NOMO-1 treated with DMSO at 0.1 percent for 48 hours (cell line): ENCODE results near the gene ZNHIT6.
"Not testable (repeated sequence)": the region's sequence is repeated elsewhere in the genome, so short reads cannot be mapped to it uniquely, and the experiment has no call there.

Experiments
- DNase-seq: peaks from one replicate; lab custom pipeline; 2025; ENCODE audit not compliant: unreplicated experiment; lab: John Stamatoyannopoulos, UW

The ZNHIT6 gene

GRCh38 chr1:85672031-85672660 is 36.1 kb downstream of the ZNHIT6 start:
- no peak for DNase-seq

GRCh38 chr1:85665932-85666331 is 42.3 kb downstream of the ZNHIT6 start:
- no peak for DNase-seq

DNA sequence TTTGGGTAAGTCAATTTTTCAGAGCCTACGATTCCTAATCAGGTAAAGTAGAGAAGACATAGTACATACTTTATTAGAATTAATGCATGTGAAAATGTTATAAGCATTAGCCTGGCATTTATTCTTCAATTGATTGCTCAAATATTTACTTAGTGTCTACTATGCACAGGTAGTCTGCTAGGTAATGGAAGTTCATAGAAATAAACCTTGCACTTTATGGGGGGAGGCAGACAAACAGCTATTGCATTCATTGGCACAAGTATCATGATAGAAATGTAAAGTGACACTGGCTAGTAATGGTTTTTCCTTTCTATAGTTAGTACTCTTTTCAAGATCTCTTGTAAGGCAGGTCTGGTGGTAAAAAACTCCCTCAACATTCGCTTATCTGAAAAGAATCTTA is 44.9 kb downstream of the ZNHIT6 start:
- DNase-seq = no peak

DNA sequence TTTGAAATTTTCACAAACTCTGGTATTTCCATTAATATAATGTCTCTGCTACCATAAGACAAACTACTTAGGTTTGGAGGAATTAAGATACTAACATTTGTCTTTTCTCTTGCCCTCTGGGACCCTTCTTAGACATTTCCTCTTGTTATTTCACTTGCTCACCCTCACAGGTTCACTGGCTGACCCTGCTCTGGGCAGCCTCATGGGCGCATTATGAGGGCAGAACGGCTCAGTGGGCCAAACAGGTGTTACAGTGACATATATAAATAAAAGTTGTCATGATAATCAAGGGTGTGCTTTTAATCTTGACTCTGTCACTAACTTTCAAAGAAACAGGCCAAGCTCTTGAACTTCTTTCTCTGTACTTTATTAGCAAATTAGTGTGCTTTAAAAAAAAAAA is 46.5 kb downstream of the ZNHIT6 start:
- no peak for DNase-seq

- DNase-seq = no peak
Observed at GRCh38 chr1:85660541-85660940, 47.7 kb downstream of the ZNHIT6 start.

- DNase-seq = no peak
Observed at GRCh38 chr1:85659174-85659573, 49.1 kb downstream of the ZNHIT6 start.

- DNase-seq = no peak
Observed at GRCh38 chr1:85656948-85657347, 51.3 kb downstream of the ZNHIT6 start.

DNA sequence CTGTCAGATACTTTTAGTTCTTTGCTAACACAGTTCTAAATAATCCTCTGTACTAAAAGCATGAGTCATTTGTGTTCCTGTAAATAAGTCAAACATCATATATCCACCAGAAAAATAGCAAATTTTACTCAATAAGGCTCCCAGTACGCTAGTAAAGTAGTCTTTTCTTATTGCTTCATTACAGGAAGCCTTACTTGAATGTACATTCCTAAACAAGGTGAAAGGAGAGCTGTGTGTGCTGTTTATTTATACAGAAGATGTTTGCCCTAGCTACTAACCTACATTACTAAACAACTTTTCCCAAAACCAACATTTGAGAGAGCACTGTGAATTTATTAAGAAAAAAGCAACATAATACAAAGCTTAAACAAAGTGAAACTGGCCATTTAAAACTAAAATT is 52.0 kb downstream of the ZNHIT6 start:
- DNase-seq = no peak

DNA sequence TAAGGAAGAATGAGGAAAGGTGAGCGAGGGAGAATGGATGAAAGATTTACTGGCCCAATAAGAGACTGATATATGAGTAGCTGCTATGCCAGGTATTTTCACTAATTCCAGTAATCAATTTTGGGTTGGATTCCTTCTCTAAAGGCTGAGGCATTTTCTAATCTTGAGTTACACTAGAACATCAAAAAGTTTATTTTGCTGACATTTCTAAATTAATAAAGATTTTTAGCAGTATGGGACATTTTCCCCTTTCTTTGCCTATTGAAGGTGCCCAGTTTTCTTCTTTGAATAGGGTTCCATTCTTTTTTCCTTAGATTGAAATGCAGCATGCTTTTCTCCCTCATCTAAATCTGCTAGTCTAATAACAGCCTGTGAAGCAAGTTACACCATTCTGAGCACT is 52.9 kb downstream of the ZNHIT6 start:
- DNase-seq = no peak

GRCh38 chr1:85654066-85654782 is 54.0 kb downstream of the ZNHIT6 start:
- no peak for DNase-seq

GRCh38 chr1:85652327-85652726 is 55.9 kb downstream of the ZNHIT6 start:
- no peak for DNase-seq

- no peak for DNase-seq
Observed at GRCh38 chr1:85650645-85651044, 57.6 kb downstream of the ZNHIT6 start.

DNA sequence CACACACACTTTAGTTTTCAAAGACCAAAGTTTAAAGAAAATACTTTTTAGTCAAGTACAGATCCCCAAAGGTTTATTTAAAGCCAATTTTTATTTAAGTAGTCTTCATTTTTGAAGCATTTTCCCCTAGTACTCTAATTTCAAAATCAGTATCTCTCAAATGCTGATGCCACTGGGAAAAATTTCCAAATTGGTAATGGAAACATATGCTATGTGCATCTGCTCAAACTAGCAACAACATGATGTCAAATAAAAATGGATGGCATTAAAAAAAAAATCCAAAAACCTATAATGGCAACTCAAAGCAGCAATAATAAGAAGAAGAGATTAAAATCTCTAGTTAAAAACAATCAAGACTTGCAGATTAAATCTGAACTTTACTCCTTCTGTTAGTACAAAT is 58.6 kb downstream of the ZNHIT6 start:
- DNase-seq = no peak

GRCh38 chr1:85641598-85642556 is 66.4 kb downstream of the ZNHIT6 start:
- DNase-seq = not testable (repeated sequence)

GRCh38 chr1:85639920-85640319 is 68.3 kb downstream of the ZNHIT6 start:
- DNase-seq = not testable (repeated sequence)

DNA sequence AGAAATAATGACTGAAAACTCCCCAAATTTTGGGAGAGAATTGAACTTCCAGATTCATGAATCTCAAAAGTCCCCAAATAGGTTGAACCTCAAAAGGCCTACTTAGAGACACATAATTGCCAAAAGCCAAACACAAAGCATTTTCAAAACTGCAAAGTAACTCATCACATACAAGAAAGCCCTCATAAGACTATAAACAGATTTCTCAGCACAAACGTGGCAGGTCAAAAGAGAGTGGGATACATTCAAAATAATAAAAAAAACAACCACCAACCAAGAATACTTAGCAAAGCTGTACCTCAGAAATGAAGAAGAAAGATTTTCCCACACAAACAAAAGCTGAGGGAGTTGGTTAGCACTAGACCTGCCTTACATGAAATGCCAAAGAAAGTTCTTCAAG is 69.8 kb downstream of the ZNHIT6 start:
- DNase-seq = no peak

DNA sequence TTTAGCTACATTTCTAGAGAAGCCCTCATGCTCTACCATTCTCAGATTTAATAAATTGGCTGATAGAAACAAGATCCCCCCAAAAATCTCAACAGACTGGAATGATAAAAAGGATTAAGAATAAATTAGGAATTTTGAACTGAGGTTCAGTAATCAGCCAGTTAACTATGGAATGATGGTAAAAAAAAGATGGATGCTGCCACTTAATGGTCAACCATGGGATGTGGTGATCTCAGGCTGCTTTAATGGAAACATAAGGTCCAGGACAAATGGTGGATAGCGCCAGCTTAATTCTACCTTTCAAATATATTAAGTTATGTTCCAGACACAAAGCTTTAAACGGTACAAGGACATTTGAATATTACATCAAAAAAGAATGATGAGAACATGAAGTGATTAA is 77.7 kb downstream of the ZNHIT6 start:
- no peak for DNase-seq

GRCh38 chr1:85629532-85629920 is 78.7 kb downstream of the ZNHIT6 start:
- no peak for DNase-seq

GRCh38 chr1:85628791-85629531 is 79.3 kb downstream of the ZNHIT6 start:
- no peak for DNase-seq

DNA sequence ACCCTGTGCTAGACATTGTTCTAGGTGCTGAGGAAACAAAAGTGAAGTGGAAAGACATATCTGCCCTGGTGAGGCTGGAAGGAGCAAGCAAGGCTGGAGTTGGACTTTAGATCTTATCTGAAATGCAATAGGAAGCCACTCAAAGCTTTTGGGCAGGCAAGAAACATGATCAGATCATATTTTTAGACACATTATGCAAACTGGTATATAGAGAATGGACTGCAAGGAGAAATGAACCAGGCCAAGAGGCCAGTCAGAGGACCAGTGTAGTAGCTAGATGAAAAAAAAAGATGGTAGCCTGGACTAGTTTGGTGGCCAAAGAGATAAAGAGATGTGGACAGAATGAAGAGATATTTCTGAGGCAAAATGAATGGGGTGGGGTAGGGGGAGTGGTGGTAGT is 81.4 kb downstream of the ZNHIT6 start:
- no peak for DNase-seq

DNA sequence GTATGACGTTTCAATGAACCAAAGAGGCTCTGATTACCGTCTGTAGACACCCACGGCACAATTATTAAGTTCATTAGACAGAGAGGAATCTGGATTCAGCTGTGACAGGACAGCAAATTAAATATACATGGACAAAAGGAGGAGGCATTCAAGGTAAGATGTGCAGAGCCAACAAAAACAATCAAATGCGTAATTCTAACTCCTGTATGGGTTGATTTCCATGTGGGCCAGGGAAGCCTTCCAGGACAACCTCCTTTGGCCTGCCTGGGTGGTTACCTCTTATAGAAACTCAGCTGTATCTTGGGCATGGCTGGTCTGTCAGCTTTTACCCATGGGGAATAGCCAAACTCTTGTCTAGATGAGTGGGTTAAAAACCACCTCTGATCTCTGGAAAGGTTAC is 83.9 kb downstream of the ZNHIT6 start:
- no peak for DNase-seq
